Testis (tissue), 2 donors: ENCODE data around the gene NHLH2.

Experiments used
- CTCF ChIP-seq, 3 experiments: fragments of 450-650 bp in 2 of 3; fragments of 200-600 bp in 1 of 3; sonication (generic) in 1 of 3; IDR thresholded peaks; one replicate each; pipeline ENCODE4 v1.5.1; 2016 to 2019; ENCODE audit warnings: antibody characterized with exemption in 3 of 3, mild to moderate bottlenecking in 2 of 3, moderate library complexity in 1 of 3
- POLR2A ChIP-seq: fragments of 450-650 bp; IDR thresholded peaks from one replicate; pipeline ENCODE4 v1.6.1; 2017; ENCODE audit warnings: antibody characterized with exemption, mild to moderate bottlenecking, moderate library complexity

- TF ChIP-seq CTCF (IDR thresholded peaks at IDR 0.05) (no peak), POLR2A (no peak)
Measured at GRCh38 chr1:115811140-115811828, 29.6 kb downstream of the NHLH2 start.
